Skeletal muscle satellite cell (primary cell): ENCODE data around the gene B3GAT1.

Experiments used
- H3K27me3 ChIP-seq: 2 replicates; pipeline ENCODE4 v1.7.0; 2013; ENCODE audit warnings: low read length; ENCODE audit not compliant: control insufficient read depth, insufficient read depth
- H3K36me3 ChIP-seq: 2 replicates; pipeline ENCODE4 v1.7.0; 2013; ENCODE audit warnings: mild to moderate bottlenecking, control low read depth, low read length; ENCODE audit not compliant: insufficient read depth
- H3K4me1 ChIP-seq: 2 replicates; pipeline ENCODE4 v1.7.0; 2013; ENCODE audit warnings: low read length; ENCODE audit not compliant: control insufficient read depth, insufficient read depth
- H3K4me2 ChIP-seq: 2 replicates; pipeline ENCODE4 v1.7.0; 2013; ENCODE audit warnings: mild to moderate bottlenecking, low read length
- H3K4me3 ChIP-seq: 2 replicates; pipeline ENCODE4 v1.7.0; 2013; ENCODE audit warnings: low read length
- H3K9ac ChIP-seq: 2 replicates; pipeline ENCODE4 v1.7.0; 2013; ENCODE audit warnings: mild to moderate bottlenecking, low read depth, low read length, moderate library complexity
- H3K9me3 ChIP-seq: replicated peaks from 2 replicates; pipeline ENCODE4 v1.7.0; 2013; ENCODE audit warnings: mild to moderate bottlenecking, control low read depth, low read length

Gene B3GAT1

DNA sequence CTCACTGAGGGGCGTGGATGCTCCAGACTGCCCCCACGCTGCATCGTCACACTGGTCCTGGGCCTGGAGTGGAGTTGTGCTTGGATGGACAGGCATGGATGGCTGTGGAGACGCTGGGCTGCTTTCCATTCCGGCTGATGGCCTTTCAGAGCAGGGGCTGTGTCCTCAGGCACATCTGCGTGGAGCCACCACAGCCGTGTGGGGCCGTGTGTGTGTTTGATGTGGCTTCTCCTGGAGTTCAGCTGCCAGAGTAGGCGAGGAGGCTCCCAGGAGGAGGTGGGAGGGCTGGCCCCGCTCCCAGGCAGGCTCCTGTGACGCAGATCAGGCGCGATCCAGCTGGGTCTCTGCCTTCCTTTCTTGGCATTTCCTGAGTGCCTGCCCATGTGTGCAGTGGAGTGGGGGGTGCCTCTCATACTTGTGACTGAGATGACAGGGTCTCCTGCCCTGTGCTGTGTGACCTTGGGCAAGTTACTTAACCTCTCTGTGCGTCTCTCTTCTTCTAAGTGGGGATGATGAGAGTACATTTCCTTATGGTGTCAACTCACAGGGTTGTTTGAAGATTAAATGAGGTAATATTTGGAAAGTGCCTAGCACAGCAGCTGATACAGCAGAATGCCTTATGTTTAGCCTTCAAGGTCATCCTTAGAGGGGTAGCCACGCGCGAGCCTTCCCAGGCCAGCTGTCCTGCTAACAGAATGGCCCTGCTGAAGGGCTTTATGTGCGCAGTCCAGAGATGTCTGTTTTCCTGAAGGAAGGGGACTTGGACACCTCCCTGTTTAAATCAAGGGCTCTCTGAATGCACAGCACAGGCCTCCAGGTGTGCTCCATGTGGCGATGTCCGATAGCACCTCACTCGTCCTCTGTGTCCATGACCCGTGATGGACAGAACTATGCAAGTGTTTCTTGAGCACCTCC, 46.8 kb downstream of the B3GAT1 start:
- no peaks in the 10 kb centered on the region for H3K4me1 ChIP-seq
- no peak overlapping the region for H3K4me2 ChIP-seq
- H3K36me3 ChIP-seq, result no peaks in the 10 kb centered on the region
- peaks cover 10% of the 10 kb centered on the region for H3K9me3 ChIP-seq
- no peak overlapping the region for H3K9ac ChIP-seq
- H3K4me3 ChIP-seq, result no peak overlapping the region
- H3K27me3 ChIP-seq, result no peaks in the 10 kb centered on the region

- H3K36me3 ChIP-seq, result no peaks in the 10 kb centered on the region
- H3K9ac ChIP-seq, result no peak overlapping the region
- no peak overlapping the region for H3K4me2 ChIP-seq
- no peaks in the 10 kb centered on the region for H3K27me3 ChIP-seq
- H3K4me3 ChIP-seq, result no peak overlapping the region
- H3K4me1 ChIP-seq, result no peaks in the 10 kb centered on the region
- peaks cover 7% of the 10 kb centered on the region for H3K9me3 ChIP-seq
These were observed 47.8 kb downstream of the B3GAT1 start for GRCh38 chr11:134364261-134364660.

- H3K36me3 ChIP-seq, result no peaks in the 10 kb centered on the region
- peaks cover 7% of the 10 kb centered on the region for H3K9me3 ChIP-seq
- no peak overlapping the region for H3K4me2 ChIP-seq
- no peak overlapping the region for H3K4me3 ChIP-seq
- no peaks in the 10 kb centered on the region for H3K27me3 ChIP-seq
- H3K9ac ChIP-seq, result no peak overlapping the region
- no peaks in the 10 kb centered on the region for H3K4me1 ChIP-seq
These were observed 48.5 kb downstream of the B3GAT1 start for GRCh38 chr11:134363592-134363991.

DNA sequence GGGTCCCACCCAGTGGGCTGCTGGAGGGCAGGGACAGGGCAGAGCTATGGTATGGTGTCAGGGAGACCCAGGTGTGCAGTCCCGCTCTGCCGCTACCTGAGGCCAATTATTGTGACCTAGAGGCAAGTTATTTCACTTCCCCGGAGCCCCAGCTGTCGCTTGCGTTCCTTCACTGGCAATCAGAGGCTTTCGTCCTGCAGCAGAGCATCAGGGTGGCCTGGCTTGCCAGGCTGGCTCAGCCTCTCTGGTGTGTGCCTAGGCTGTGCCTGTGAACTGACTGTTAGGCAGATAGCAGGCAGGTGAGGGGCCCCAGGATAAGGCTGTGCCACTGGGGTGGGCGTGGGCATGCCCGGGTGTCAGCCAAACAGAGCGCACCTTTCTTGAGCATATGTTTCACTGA, 48.9 kb downstream of the B3GAT1 start:
- Histone ChIP-seq H3K4me3 (no peak overlapping the region), H3K27me3 (no peaks in the 10 kb centered on the region), H3K4me2 (no peak overlapping the region), H3K9ac (no peak overlapping the region), H3K9me3 (peaks cover 11% of the 10 kb centered on the region), H3K4me1 (no peaks in the 10 kb centered on the region), H3K36me3 (no peaks in the 10 kb centered on the region)

- no peak overlapping the region for H3K9ac ChIP-seq
These were observed 49.7 kb downstream of the B3GAT1 start for GRCh38 chr11:134362192-134362901.

DNA sequence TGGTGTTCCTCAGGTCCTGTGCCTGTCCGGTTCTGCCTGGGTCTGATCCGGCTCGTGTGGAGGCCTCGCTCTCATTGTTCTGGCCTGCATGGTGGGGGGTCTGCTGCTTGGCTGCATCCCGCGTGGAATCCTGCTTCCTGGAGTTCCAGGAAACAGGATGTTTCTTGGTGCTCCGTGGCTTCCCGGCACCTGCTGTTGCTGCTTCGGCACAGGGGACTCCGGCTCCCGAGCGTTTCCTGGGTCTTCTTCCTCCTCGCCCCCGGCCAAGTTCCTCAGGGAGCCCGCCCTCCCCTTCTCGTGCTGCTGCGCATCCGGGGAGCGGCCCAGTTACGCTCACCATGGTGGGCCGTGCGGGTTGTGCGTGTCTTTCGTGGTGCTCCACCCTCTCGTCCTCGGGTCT, 50.4 kb downstream of the B3GAT1 start:
- Histone ChIP-seq H3K4me3 (no peak overlapping the region), H3K36me3 (no peaks in the 10 kb centered on the region), H3K9ac (no peak overlapping the region), H3K4me1 (no peaks in the 10 kb centered on the region), H3K27me3 (no peaks in the 10 kb centered on the region), H3K9me3 (peaks cover 14% of the 10 kb centered on the region), H3K4me2 (no peak overlapping the region)

More at GRCh38 chr11:134362192-134362901, 49.7 kb downstream of the B3GAT1 start:
- Histone ChIP-seq H3K4me2 (no peak overlapping the region), H3K27me3 (no peaks in the 10 kb centered on the region), H3K9me3 (peaks cover 11% of the 10 kb centered on the region), H3K4me3 (no peak overlapping the region), H3K4me1 (no peaks in the 10 kb centered on the region), H3K36me3 (no peaks in the 10 kb centered on the region)

DNA sequence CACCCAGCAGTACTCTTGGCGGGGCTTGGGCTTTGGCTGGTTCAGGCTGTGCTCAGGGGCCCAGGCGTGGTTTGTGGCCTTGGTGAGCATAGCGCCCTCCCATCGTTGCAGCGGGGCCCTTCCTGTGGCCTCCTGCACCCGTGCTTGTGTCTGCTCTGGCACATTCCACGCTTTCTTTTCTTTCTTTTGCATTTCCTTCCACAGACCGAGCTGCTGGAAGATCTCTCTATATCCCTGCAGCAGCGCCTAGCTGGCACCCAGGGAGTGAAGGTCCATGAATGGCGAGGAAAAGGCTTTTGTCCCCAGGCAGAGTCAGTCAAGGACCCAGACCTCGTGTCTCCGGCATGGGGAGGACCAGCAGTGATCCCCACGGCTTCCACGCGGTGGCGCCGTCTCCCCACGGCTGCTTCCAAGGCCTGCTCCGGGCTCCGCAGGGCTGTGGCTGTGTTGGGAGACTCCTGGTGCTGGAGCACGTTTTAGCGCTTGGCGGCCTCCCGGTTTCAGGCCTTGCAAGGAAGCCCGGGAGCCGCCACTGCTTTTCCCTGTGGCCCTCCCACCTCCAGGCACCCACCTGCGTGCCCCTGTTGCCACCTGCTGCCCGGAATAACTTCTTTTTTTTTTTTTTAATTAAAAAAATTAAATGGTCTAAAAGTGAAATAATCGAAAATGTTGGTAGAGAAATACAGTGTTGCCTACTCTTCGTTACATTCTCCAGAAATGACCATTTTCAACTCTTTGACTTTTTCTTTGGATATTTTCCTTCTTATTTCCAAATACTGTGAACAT, 51.8 kb downstream of the B3GAT1 start:
- Histone ChIP-seq H3K4me3 (no peak overlapping the region), H3K27me3 (no peaks in the 10 kb centered on the region), H3K36me3 (no peaks in the 10 kb centered on the region), H3K4me2 (no peak overlapping the region), H3K9me3 (peaks cover 14% of the 10 kb centered on the region), H3K9ac (no peak overlapping the region), H3K4me1 (no peaks in the 10 kb centered on the region)

GRCh38 chr11:134359646-134360045, 52.4 kb downstream of the B3GAT1 start:
- Histone ChIP-seq H3K9me3 (peaks cover 14% of the 10 kb centered on the region), H3K9ac (no peak overlapping the region), H3K4me2 (no peak overlapping the region), H3K36me3 (no peaks in the 10 kb centered on the region), H3K27me3 (no peaks in the 10 kb centered on the region), H3K4me3 (no peak overlapping the region), H3K4me1 (no peaks in the 10 kb centered on the region)

DNA sequence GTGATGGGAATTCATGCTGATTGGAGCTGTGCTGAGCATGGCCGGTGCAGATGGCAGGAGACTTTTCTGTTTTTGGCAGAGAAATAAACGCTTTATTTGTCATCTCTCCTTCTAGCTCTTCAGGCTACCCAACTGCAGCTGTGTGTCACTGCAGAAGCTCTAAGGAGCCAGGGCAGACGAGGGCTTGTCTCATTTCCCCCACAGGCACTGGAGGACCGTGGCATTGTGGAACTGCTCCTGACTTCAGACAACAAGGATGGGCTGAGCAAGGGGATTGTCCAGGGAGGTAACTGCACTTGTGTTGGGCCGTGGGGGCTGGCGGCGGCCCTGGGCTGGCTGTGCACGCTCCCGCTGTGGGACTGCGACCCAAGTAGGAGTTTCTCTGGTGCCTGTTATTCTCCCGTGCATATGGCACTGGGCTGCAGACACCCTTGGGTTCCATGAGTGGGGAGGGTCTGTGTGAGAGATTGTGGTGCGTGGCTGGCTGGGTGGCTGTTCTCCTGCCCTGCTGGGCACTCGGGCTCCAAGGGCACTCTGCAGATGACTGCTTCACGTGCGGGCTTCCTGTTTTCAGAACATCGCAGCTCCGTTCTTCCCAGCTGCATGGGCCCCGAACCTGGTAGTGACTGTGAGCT, 53.1 kb downstream of the B3GAT1 start:
- Histone ChIP-seq H3K27me3 (no peaks in the 10 kb centered on the region), H3K9me3 (peaks cover 14% of the 10 kb centered on the region), H3K4me1 (no peaks in the 10 kb centered on the region), H3K36me3 (no peaks in the 10 kb centered on the region), H3K4me3 (no peak overlapping the region), H3K9ac (no peak overlapping the region), H3K4me2 (no peak overlapping the region)

DNA sequence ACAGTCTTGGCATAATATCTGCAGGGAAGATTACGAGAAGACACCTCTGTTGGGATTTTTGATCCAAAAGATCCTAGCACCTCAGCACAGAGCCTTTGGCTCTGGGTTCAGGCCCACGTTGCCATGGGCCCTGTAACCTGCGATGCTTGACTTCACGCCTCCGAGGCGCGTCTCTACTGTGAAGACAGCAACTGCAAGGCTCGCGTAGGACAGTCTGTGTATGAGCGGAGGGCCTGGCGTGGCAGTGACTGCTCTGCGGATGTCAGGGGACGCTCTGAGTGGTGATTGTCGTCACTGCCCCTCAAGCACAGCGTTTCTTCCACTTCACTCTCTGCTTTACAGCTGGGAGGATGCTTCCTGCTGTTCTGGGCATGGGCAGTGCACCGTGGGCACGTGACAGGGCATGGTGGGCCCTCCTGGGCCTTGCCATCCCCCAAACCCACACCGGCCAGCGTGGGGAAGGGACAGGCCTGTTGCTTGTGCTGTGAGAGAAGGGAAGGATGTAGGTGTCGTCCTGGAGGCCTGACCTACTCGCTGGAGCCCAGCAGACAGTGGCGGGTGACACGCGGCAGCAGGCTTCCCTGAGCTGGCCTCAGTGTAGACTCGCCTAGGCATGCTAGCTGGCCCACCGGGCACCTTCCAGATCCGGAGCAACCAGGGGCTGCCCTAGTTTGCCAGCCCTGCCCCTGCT, 53.7 kb downstream of the B3GAT1 start:
- no peaks in the 10 kb centered on the region for H3K4me1 ChIP-seq
- H3K36me3 ChIP-seq, result no peaks in the 10 kb centered on the region
- no peak overlapping the region for H3K9ac ChIP-seq
- H3K4me2 ChIP-seq, result no peak overlapping the region
- peaks cover 14% of the 10 kb centered on the region for H3K9me3 ChIP-seq
- H3K27me3 ChIP-seq, result no peaks in the 10 kb centered on the region
- no peak overlapping the region for H3K4me3 ChIP-seq

DNA sequence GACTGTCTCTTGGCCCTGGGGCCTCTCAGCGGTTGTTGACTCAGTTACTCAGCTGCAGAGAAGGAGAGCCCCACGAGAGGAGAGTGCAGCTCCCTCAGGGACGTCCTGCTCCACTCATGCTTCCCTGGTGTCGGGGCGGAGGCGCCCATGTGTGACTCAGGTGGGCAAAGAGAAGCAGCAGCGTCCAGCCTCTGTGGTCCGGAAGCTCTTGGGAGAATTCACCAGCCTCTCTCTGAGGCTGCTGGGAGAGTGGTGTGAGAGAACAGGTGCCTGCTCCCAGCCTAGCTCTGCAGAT, 54.5 kb downstream of the B3GAT1 start:
- Histone ChIP-seq H3K9ac (no peak overlapping the region), H3K4me3 (no peak overlapping the region)

More for the DNA sequence above, 54.5 kb downstream of the B3GAT1 start:
- Histone ChIP-seq H3K27me3 (no peaks in the 10 kb centered on the region), H3K4me2 (no peak overlapping the region), H3K36me3 (no peaks in the 10 kb centered on the region), H3K9me3 (peaks cover 7% of the 10 kb centered on the region), H3K4me1 (no peaks in the 10 kb centered on the region)
